HG03039 (cell line): ENCODE measurements around the gene FNIP2.
"Not testable (repeated sequence)": the region's sequence is repeated elsewhere in the genome, so short reads cannot be mapped to it uniquely, and the experiment has no call there.

Source experiments
- ATAC-seq: cut with Tn5 transposase; IDR thresholded peaks from one replicate; pipeline ENCODE4 v1.9.1; 2021; ENCODE audit warnings: mild to moderate bottlenecking, moderate library complexity; ENCODE audit not compliant: unreplicated experiment

FNIP2 gene

DNA sequence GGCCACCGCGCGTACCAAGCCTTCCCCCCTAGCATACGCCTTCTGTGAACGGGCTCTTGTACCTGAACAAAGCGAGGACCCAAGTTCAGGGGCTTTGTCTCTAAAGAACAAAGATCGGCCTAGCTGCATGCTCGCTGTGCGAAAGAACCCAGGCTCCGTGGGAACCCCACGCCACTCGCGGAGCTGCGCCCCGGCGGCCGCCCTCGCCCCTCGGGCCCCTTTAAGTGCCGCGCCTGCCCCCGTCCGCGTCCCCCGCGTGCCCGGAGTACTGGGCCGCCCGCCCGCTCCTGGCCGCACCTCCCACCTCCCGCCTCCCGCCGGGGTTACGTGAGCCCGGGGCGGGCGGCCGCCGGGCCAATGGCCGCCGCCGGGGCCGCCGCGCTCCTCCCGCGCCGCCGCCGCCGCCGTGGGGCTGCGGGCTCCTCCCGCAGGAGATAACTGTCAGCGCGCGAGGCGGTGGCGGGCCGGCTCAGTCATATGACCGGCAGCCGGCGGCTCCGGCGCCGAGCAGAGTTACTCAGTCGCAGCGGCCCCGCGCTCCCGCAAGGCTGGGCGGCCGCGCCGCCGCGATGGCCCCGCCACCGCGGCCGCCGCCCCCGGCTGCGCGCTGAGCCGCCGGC, at the start of gene FNIP2:
FNIP2 (plus strand) TSS at position 472 of the 620 bp plus-strand sequence. CDS start 187 bp downstream, outside the sequence.
- ATAC-seq: peak; percentile 87

DNA sequence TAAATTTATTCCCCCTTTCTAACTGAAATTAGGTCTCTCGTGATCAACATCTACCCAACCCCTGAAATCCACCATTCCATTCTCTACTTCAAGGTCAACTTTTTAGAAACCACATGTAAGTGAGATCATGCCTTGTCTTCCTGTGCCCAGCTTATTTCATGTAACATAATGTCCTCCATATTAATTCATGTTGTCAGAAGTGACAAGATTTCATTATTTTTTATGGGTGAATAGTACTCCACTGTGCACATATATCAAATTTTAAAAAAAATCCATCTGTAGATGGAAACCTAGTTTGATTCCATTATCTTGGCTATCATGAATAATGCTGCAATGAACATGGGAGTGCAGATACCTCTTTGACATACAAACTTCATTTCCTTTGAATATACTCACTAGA, 47.1 kb upstream of the FNIP2 start:
- no peak for ATAC-seq

GRCh38 chr4:158722291-158722916, 46.4 kb upstream of the FNIP2 start:
- no peak for ATAC-seq

GRCh38 chr4:158722917-158723793, 45.7 kb upstream of the FNIP2 start, which contains the start of gene PPID:
TSS of gene PPID (minus strand) at chr4:158723396. CDS start at chr4:158723288, 108 bp downstream.
- ATAC-seq: peak; percentile 97

GRCh38 chr4:158724637-158725036, 44.2 kb upstream of the FNIP2 start:
- ATAC-seq: no peak

GRCh38 chr4:158726633-158727032, 42.2 kb upstream of the FNIP2 start:
- ATAC-seq: no peak

- no peak for ATAC-seq
Measured at GRCh38 chr4:158728236-158728635, 40.6 kb upstream of the FNIP2 start.

- peak; percentile 77 for ATAC-seq
Measured at GRCh38 chr4:158729716-158730559, 38.9 kb upstream of the FNIP2 start.

DNA sequence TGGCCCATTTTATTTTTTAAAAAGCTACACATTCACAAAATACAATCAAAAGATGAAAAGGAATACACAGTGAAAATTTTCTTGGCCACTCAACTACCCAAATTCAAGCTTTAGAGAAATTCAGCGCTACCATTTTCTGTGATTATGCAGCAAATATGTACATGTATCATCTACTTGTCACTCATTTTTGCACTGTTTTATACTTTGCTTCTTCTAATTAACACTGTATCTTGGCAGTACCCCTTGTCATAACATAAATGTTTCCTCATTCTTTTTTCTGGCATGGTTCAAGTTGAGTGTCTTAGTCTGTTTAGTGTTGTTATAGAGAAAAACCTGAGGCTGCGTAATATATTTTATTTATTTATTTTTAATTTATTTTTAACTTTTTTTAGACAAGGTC, 30.0 kb upstream of the FNIP2 start:
- ATAC-seq: no peak

GRCh38 chr4:158739600-158739999, 29.2 kb upstream of the FNIP2 start:
- ATAC-seq: no peak

DNA sequence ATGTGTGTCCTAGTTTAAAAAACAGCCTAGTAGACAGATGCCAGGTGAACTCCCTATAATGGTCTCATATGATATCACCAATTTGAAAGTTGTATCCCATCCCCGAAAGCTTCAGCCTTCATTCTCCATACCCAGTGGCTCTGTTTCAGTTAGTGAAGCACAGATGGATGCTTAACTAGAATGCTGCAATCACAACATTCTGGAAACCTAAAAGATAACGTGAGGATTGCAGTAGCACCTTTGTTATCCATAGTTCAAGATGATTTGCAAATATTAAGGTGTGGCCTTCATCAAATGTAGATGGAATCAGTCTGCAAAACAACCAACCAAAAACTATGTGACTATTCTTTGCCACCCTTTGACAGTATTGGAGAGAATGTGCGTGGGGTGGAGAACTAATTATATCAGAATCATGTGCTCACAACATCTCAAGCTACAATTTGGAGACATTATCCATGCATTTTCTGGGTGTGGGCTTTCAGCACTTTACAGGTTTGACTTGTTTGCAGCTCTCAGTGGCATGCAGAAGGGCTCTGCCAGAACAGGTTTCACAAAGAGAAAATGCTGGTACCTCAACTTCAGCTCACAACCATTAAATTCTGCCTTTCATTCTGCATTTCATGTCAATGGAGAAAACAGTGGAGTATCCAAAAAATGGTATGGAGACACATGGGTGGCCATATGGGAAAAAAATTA, 27.4 kb upstream of the FNIP2 start:
- ATAC-seq: no peak

DNA sequence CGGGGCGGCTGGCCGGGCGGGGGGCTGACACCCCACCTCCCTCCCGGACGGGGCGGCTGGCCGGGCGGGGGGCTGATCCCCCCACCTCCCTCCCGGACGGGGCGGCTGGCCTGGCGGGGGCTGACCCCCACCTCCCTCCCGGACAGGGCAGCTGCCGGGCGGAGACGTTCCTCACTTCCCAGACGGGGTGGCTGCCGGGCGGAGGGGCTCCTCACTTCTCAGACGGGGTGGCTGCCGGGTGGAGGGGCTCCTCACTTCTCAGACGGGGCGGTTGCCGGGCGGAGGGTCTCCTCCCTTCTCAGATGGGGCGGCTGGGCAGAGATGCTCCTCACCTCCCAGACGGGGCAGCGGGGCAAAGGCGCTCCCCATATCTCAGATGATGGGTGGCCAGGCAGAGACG, 22.3 kb upstream of the FNIP2 start:
- not testable (repeated sequence) for ATAC-seq

DNA sequence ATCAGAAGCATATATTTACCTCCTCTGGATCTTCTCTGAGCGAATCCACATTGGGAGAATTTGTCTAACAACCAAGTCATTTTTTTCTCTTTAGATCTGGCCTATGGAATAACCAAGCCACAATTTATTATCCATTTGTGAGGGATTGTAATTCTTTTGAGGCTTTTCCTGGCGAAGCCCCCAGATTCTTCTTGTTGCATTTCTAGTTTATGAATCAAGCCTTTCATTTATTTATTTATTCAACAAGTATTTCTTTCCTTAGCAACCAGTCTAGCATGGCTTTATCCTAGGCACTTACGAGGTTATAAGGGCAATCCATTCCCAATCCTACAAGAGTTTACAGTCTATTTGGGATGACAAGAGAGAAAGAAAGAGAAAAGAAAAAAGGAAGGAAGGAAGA, 18.4 kb upstream of the FNIP2 start:
- ATAC-seq: no peak

- ATAC-seq: no peak
Measured at GRCh38 chr4:158754385-158755180, 14.2 kb upstream of the FNIP2 start.

GRCh38 chr4:158755819-158756218, 13.0 kb upstream of the FNIP2 start:
- not testable (repeated sequence) for ATAC-seq

DNA sequence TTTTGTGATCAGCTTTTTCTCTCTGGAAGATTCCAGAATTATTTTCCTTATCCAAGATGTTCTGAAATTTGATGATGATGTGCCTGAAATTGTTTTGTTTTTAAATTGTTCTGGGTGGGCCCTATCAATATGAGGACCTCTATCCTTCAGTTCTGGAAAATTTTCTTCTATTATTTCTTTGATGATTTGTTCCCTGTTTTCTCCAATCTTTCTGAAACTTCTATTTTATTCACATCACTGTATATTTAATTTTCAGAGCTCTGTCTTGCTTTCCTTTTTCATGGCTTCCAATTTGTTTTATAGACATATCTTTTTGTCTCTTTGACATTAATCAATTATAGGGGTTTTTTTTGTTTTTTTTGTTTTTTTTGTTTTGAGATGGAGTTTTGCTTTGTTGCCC, 12.2 kb upstream of the FNIP2 start:
- no peak for ATAC-seq

DNA sequence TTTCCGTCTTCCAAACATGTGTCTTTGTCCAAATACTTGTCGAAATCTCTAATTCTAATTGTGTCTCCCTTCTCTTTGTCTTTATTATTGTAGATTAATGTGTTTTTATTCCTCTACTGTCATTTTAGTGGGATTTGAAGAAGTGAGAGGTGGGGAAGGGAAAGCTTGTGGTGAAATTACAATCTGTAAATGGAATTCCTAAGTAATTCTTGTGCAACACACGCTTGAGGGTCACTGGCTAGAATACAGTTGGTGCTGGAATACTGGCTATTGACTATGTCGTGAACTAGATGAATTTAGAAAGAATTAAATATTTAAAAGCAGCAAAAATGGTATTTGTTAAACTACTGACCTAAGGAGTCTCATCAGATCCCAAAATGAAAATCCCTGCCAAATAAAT, 10.7 kb upstream of the FNIP2 start:
- ATAC-seq: no peak

DNA sequence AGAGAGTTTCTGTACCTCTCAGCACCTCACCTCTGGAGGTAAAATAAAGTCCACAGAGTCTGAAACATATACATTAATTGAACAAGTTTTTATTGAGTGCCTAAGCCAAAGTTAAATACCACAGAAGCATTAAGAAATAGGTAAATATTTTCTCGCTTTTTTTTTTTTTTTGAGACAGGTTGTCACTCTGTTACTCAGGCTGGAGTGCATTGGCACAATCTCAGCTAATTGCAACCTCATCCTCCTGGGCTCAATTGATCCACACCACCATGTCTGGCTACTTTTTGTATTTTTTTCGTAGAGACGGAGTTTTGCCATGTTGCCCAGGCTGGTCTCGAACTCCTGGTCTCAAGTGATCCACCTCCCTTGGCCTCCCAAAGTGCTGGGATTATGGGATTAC, 10.1 kb upstream of the FNIP2 start:
- no peak for ATAC-seq

GRCh38 chr4:158759539-158759938, 9.3 kb upstream of the FNIP2 start:
- ATAC-seq: not testable (repeated sequence)
